Astrocyte of the spinal cord (primary cell): ENCODE data around the gene PRKCE.

Experiments
- DNase-seq: peaks from one replicate; pipeline ENCODE4 v3.0.0; 2011; ENCODE audit warnings: low read depth, low spot score
- H3K4me3 ChIP-seq: 2 replicates; pipeline ENCODE4 v1.5.1; 2011; ENCODE audit warnings: low read depth, mild to moderate bottlenecking, low read length, moderate library complexity
- CTCF ChIP-seq: IDR thresholded peaks from 2 replicates; pipeline ENCODE4 v1.5.1; 2012; ENCODE audit warnings: low read depth, mild to moderate bottlenecking, low read length, inconsistent platforms
- in situ Hi-C: cut with HindIII; loops from 2 replicates; pipeline ENCODE4 v1.10.0; 2017; ENCODE audit warnings: low sequenced_read_pairs

PRKCE gene

GRCh38 chr2:46030330-46030729, 378.9 kb downstream of the PRKCE start:
- in situ Hi-C loops: no loop called here
- DNase-seq: no peak
- no peak overlapping the region for H3K4me3 ChIP-seq
- no peak for TF ChIP-seq CTCF

GRCh38 chr2:46032161-46032813, 380.8 kb downstream of the PRKCE start:
- no peak overlapping the region for H3K4me3 ChIP-seq
- in situ Hi-C loops: no loop called here
- no peak for TF ChIP-seq CTCF
- DNase-seq: no peak

- no peak for DNase-seq
- no peak overlapping the region for H3K4me3 ChIP-seq
- no peak for TF ChIP-seq CTCF
- in situ Hi-C loops: no loop called here
Observed at GRCh38 chr2:46032996-46033395, 381.5 kb downstream of the PRKCE start.

GRCh38 chr2:46034535-46034934, 383.1 kb downstream of the PRKCE start:
- TF ChIP-seq CTCF: no peak
- in situ Hi-C loops: no loop called here
- H3K4me3 ChIP-seq: no peak overlapping the region
- DNase-seq: peak; percentile 34

GRCh38 chr2:46036929-46037328, 385.5 kb downstream of the PRKCE start:
- in situ Hi-C loops: no loop called here
- no peak overlapping the region for H3K4me3 ChIP-seq
- TF ChIP-seq CTCF: no peak
- peak; percentile 92 for DNase-seq

GRCh38 chr2:46039543-46040303, 388.2 kb downstream of the PRKCE start:
- no peak for TF ChIP-seq CTCF
- no peak for DNase-seq
- no peak overlapping the region for H3K4me3 ChIP-seq
- in situ Hi-C loops: no loop called here
